GM21390 (cell line): ENCODE measurements around the gene DYNLRB1.

Experiments used
- ATAC-seq: cut with Tn5 transposase; IDR thresholded peaks from one replicate; pipeline ENCODE4 v1.9.1; 2021; ENCODE audit not compliant: unreplicated experiment

Gene DYNLRB1

GRCh38 chr20:34577061-34577460 lies 60.8 kb downstream of the DYNLRB1 start:
- no peak for ATAC-seq

GRCh38 chr20:34578025-34578424 lies 61.8 kb downstream of the DYNLRB1 start:
- ATAC-seq, result no peak

- ATAC-seq, result no peak
Measured at GRCh38 chr20:34578521-34578920, 62.3 kb downstream of the DYNLRB1 start.

- ATAC-seq, result no peak
Measured at GRCh38 chr20:34579191-34579978, 63.2 kb downstream of the DYNLRB1 start.

- peak; percentile 70 for ATAC-seq
Measured at GRCh38 chr20:34579979-34580940, 64.0 kb downstream of the DYNLRB1 start.

- ATAC-seq, result no peak
Measured at GRCh38 chr20:34581341-34582184, 65.3 kb downstream of the DYNLRB1 start.

GRCh38 chr20:34582221-34582620 lies 66.0 kb downstream of the DYNLRB1 start:
- ATAC-seq, result no peak

GRCh38 chr20:34582911-34583310 lies 66.7 kb downstream of the DYNLRB1 start:
- no peak for ATAC-seq

- ATAC-seq, result no peak
Measured at GRCh38 chr20:34583544-34583943, 67.3 kb downstream of the DYNLRB1 start.

- no peak for ATAC-seq
Measured at GRCh38 chr20:34585019-34585418, 68.8 kb downstream of the DYNLRB1 start.

- no peak for ATAC-seq
Measured at GRCh38 chr20:34586488-34587163, 70.4 kb downstream of the DYNLRB1 start.
